Breast epithelium (tissue), 3 donors: ENCODE measurements around the gene PEX7.

ENCODE experiments used
- CTCF ChIP-seq, 3 donors: fragments of 450-650 bp; IDR thresholded peaks; one replicate each; pipeline ENCODE4 v1.5.1; 2016 to 2017; ENCODE audit warnings: antibody characterized with exemption in 3 of 3, mild to moderate bottlenecking in 3 of 3, moderate library complexity in 3 of 3
- POLR2A ChIP-seq: fragments of 450-650 bp; IDR thresholded peaks from one replicate; pipeline ENCODE4 v1.6.1; 2016; ENCODE audit warnings: antibody characterized with exemption, mild to moderate bottlenecking, moderate library complexity

GRCh38 chr6:136961848-136962247 lies 139.5 kb downstream of the PEX7 start:
- TF ChIP-seq CTCF (IDR thresholded peaks at IDR 0.05), result no peak
- no peak for TF ChIP-seq POLR2A
